GM18873 (cell line): Measurements from ENCODE around the gene ADGRV1.
"Not testable (repeated sequence)": the region's sequence is repeated elsewhere in the genome, so short reads cannot be mapped to it uniquely, and the experiment has no call there.

Experiments used
- ATAC-seq: cut with Tn5 transposase; IDR thresholded peaks from one replicate; pipeline ENCODE4 v1.9.1; 2021; ENCODE audit warnings: mild to moderate bottlenecking, moderate library complexity, moderate number of reproducible peaks; ENCODE audit not compliant: unreplicated experiment, low FRiP score

ADGRV1 gene

GRCh38 chr5:90549223-90549622 lies 9.4 kb upstream of the ADGRV1 start:
- ATAC-seq, result no peak

GRCh38 chr5:90549729-90550275 lies 8.8 kb upstream of the ADGRV1 start:
- no peak for ATAC-seq

- no peak for ATAC-seq
Observed at GRCh38 chr5:90550963-90551362, 7.6 kb upstream of the ADGRV1 start.

- ATAC-seq, result no peak
Observed at GRCh38 chr5:90551376-90551775, 7.2 kb upstream of the ADGRV1 start.

GRCh38 chr5:90553711-90554110 lies 4.9 kb upstream of the ADGRV1 start:
- ATAC-seq, result no peak

GRCh38 chr5:90554358-90555006 lies 4.1 kb upstream of the ADGRV1 start:
- no peak for ATAC-seq

GRCh38 chr5:90555666-90556065 lies 2.9 kb upstream of the ADGRV1 start:
- no peak for ATAC-seq

GRCh38 chr5:90557391-90557790 lies 1.2 kb upstream of the ADGRV1 start:
- no peak for ATAC-seq

GRCh38 chr5:90557871-90558270 lies 726 bp upstream of the ADGRV1 start:
- ATAC-seq, result no peak

GRCh38 chr5:90560771-90561170 lies 2.2 kb downstream of the ADGRV1 start:
- no peak for ATAC-seq

GRCh38 chr5:90561766-90562165 lies 3.2 kb downstream of the ADGRV1 start:
- no peak for ATAC-seq

GRCh38 chr5:90562341-90562740 lies 3.7 kb downstream of the ADGRV1 start:
- ATAC-seq, result no peak

GRCh38 chr5:90563108-90563507 lies 4.5 kb downstream of the ADGRV1 start:
- ATAC-seq, result no peak

GRCh38 chr5:90565491-90565890 lies 6.9 kb downstream of the ADGRV1 start:
- ATAC-seq, result no peak

- no peak for ATAC-seq
Observed at GRCh38 chr5:90569084-90569483, 10.5 kb downstream of the ADGRV1 start.

GRCh38 chr5:90570034-90570433 lies 11.4 kb downstream of the ADGRV1 start:
- no peak for ATAC-seq

GRCh38 chr5:90571147-90571773 lies 12.7 kb downstream of the ADGRV1 start:
- no peak for ATAC-seq

GRCh38 chr5:90575712-90576111 lies 17.1 kb downstream of the ADGRV1 start:
- ATAC-seq, result no peak

GRCh38 chr5:90576566-90576965 lies 18.0 kb downstream of the ADGRV1 start:
- not testable (repeated sequence) for ATAC-seq

- not testable (repeated sequence) for ATAC-seq
Observed at GRCh38 chr5:90579905-90580304, 21.3 kb downstream of the ADGRV1 start.

- no peak for ATAC-seq
Observed at GRCh38 chr5:90581956-90582355, 23.4 kb downstream of the ADGRV1 start.

- ATAC-seq, result no peak
Observed at GRCh38 chr5:90585337-90585986, 26.9 kb downstream of the ADGRV1 start.
